Measurements from ENCODE around the gene PAQR9.

The PAQR9 gene

GRCh38 chr3:142981108-142981507 is 17.6 kb upstream of the PAQR9 start:
- DNase-seq: no peak

GRCh38 chr3:142977399-142977728 is 13.9 kb upstream of the PAQR9 start:
- no peak for DNase-seq

GRCh38 chr3:142976621-142977398 is 13.3 kb upstream of the PAQR9 start:
- no peak for DNase-seq

GRCh38 chr3:142975316-142975995 is 12.0 kb upstream of the PAQR9 start:
- DNase-seq: no peak

GRCh38 chr3:142973217-142974009 is 9.9 kb upstream of the PAQR9 start:
- no peak for DNase-seq

- DNase-seq: no peak
Measured at GRCh38 chr3:142972092-142972753, 8.7 kb upstream of the PAQR9 start.

- DNase-seq: no peak
Measured at GRCh38 chr3:142971431-142971830, 8.0 kb upstream of the PAQR9 start.

GRCh38 chr3:142968319-142969025 is 5.0 kb upstream of the PAQR9 start:
- no peak for DNase-seq

GRCh38 chr3:142966808-142967207 is 3.3 kb upstream of the PAQR9 start:
- DNase-seq: no peak

GRCh38 chr3:142965581-142965980 is 2.1 kb upstream of the PAQR9 start:
- no peak for DNase-seq

- DNase-seq: no peak
Measured at GRCh38 chr3:142963234-142963515, 299 bp downstream of the PAQR9 start.

- no peak for DNase-seq
Measured at GRCh38 chr3:142962520-142963233, 797 bp downstream of the PAQR9 start.

- no peak for DNase-seq
Measured at GRCh38 chr3:142962175-142962519, 1.3 kb downstream of the PAQR9 start.

- DNase-seq: no peak
Measured at GRCh38 chr3:142961539-142961938, 1.9 kb downstream of the PAQR9 start.

GRCh38 chr3:142960322-142960850 is 3.1 kb downstream of the PAQR9 start:
- DNase-seq: no peak

- no peak for DNase-seq
Measured at GRCh38 chr3:142958707-142959106, 4.8 kb downstream of the PAQR9 start.

GRCh38 chr3:142953443-142953842 is 10.0 kb downstream of the PAQR9 start:
- no peak for DNase-seq

- no peak for DNase-seq
Measured at GRCh38 chr3:142952272-142953193, 10.9 kb downstream of the PAQR9 start.

GRCh38 chr3:142951794-142952193 is 11.7 kb downstream of the PAQR9 start:
- no peak for DNase-seq

- no peak for DNase-seq
Measured at GRCh38 chr3:142950972-142951371, 12.5 kb downstream of the PAQR9 start.

Measured in activated CD4-positive, alpha-beta T cell treated with anti-CD3 and anti-CD28 coated beads for 1 hour (primary cell).